Kidney epithelial cell (primary cell): Measurements from ENCODE around the gene OR13H1. TPM values are rescaled to one million over a fixed set of nuclear protein-coding genes. Genes with fewer than 3 reads are reported as not detected.
"Not testable (repeated sequence)": the region's sequence is repeated elsewhere in the genome, so short reads cannot be mapped to it uniquely, and the experiment has no call there.

Experiments used
- DNase-seq: peaks from one replicate; pipeline ENCODE4 v3.0.0-alpha.2; 2010; ENCODE audit warnings: low read depth
- H3K27me3 ChIP-seq: 2 replicates; pipeline ENCODE4 v1.6.0; 2011; ENCODE audit warnings: low read length; ENCODE audit not compliant: control insufficient read depth, insufficient read depth
- H3K36me3 ChIP-seq: 2 replicates; pipeline ENCODE4 v1.5.1; 2011; ENCODE audit warnings: low read length; ENCODE audit not compliant: control insufficient read depth, insufficient read depth
- H3K4me3 ChIP-seq: 2 replicates; pipeline ENCODE4 v1.5.1; 2011; ENCODE audit warnings: low read depth, mild to moderate bottlenecking, control low read depth, low read length
- total RNA-seq: library from RNA; depleted of rRNA; stranded (reverse); fragments of >200 nt; gene quantifications from 2 replicates; pipeline ENCODE4 v1.2.3, GENCODE V29; 2015
- TF ChIP-seq, protein P1 (sequence below): IDR thresholded peaks from 2 replicates; pipeline ENCODE4 v1.5.1; 2011; ENCODE audit warnings: mild to moderate bottlenecking, moderate library complexity, low read length, control low read depth, inconsistent platforms; ENCODE audit not compliant: insufficient read depth, poor library complexity, severe bottlenecking

Gene OR13H1, protein sequence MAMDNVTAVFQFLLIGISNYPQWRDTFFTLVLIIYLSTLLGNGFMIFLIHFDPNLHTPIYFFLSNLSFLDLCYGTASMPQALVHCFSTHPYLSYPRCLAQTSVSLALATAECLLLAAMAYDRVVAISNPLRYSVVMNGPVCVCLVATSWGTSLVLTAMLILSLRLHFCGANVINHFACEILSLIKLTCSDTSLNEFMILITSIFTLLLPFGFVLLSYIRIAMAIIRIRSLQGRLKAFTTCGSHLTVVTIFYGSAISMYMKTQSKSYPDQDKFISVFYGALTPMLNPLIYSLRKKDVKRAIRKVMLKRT
- not detected in 2 replicates for total RNA-seq

DNA sequence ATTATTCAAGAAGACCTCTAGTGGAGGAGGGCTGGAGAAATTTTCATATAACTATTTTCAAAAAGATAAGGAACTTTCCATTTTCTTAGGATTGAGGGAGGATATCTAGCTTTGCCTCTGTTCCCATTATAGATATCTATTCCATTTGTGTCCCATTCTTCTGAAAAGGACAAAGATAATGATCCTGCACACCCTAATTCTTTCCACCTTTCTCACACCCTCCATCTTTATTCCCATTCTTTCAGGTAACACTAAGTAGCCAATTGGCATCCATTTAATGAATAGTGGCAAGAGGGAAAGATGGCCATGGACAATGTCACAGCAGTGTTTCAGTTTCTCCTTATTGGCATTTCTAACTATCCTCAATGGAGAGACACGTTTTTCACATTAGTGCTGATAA is at the start of gene OR13H1:
OR13H1 (plus strand) TSS at position 301 of the 400 bp plus-strand sequence; CDS start at position 301, 0 bp downstream.
- Histone ChIP-seq H3K36me3 (no peaks in the 10 kb centered on the region), H3K27me3 (no peaks in the 10 kb centered on the region), H3K4me3 (no peak within 1 kb of the TSS)
- TF ChIP-seq, protein P1, sequence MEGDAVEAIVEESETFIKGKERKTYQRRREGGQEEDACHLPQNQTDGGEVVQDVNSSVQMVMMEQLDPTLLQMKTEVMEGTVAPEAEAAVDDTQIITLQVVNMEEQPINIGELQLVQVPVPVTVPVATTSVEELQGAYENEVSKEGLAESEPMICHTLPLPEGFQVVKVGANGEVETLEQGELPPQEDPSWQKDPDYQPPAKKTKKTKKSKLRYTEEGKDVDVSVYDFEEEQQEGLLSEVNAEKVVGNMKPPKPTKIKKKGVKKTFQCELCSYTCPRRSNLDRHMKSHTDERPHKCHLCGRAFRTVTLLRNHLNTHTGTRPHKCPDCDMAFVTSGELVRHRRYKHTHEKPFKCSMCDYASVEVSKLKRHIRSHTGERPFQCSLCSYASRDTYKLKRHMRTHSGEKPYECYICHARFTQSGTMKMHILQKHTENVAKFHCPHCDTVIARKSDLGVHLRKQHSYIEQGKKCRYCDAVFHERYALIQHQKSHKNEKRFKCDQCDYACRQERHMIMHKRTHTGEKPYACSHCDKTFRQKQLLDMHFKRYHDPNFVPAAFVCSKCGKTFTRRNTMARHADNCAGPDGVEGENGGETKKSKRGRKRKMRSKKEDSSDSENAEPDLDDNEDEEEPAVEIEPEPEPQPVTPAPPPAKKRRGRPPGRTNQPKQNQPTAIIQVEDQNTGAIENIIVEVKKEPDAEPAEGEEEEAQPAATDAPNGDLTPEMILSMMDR = no peak
- no peak for DNase-seq

- not testable (repeated sequence) for H3K4me3 ChIP-seq, H3K36me3 ChIP-seq, H3K27me3 ChIP-seq, DNase-seq
Observed at GRCh38 chrX:131501556-131501955, 42.3 kb upstream of the OR13H1 start.

DNA sequence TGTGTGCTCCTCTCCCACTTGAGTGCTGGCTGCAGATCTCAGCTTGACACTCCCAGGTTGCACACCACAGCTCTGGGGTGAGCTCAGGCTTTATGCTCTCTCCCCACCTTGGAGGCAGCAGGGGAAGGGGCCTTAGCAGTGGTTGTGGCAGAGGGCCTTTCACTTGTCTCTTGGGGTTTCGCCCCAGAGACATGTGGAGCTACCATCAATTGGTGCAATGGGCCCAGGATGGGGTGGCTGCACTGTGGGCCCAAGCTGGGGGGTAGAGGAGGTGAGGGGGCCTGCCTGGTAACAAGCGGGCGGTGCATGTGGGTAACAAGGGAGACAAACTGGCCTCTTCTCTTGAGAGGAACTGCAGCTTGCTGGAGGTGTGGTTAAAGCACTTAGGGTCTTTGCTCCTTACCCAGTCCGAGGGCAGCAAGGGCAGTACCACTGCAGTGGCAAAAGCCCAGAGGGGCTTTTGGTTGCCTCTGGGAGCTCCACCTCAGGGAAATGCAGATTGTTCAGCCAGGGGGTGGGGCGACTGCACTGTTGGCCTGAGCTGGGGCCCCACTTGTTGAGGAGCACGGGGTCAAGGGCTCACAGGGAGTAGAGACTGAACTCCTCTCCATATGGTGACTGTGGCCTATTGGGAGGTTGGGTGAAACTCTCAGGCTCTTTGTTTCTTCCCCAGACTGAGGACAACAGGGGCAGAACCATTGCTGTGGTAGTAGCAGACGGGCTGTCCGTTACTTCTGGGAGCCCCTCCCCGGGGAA is 30.5 kb upstream of the OR13H1 start:
- H3K27me3 ChIP-seq = no peaks in the 10 kb centered on the region
- TF ChIP-seq, protein P1 = no peak
- DNase-seq = no peak
- H3K4me3 ChIP-seq = no peak overlapping the region
- H3K36me3 ChIP-seq = no peaks in the 10 kb centered on the region

DNA sequence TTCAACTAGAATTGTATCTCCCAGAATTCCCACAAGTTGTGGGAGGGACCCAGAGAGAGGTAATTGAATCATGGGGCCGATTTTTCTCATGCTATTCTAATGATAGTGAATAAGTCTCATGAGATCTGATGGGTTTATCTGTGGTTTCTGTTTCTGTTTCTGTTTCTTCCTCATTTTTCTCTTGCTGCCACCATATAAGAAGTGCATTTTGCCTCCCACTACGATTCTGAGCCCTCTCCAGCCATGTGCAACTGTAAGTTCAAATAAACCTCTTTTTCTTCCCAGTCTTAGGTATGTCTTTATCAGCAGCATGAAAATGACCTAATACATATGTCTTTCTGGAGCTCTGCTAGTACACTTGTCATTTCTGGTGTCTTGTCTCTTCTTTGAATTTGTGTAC is 22.1 kb upstream of the OR13H1 start:
- Histone ChIP-seq H3K36me3 (no peaks in the 10 kb centered on the region), H3K27me3 (no peaks in the 10 kb centered on the region), H3K4me3 (no peak overlapping the region)
- DNase-seq = no peak
- TF ChIP-seq, protein P1 = no peak

- Histone ChIP-seq H3K27me3 (no peaks in the 10 kb centered on the region), H3K36me3 (no peaks in the 10 kb centered on the region)
- TF ChIP-seq, protein P1 = no peak
Observed at GRCh38 chrX:131544218-131544617, 344 bp downstream of the OR13H1 start.

DNA sequence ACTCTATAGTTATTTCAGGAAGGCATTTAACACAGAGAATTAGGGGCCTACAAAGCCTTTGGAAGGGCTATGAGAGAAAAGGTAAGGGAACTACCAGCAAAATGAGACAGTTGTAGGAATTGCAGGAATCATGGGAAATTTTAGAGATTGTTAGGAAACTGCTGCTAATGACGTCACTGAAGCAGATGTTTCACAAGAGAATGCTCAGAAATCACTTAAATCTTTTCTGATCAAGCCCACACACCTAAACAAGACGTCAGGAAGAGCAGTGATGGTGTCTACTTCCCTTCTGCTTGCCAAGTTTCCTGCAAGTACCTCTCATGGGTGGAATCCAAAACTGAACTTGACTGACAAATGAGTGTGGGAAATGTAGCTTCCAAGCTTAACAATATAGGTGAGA is 5.1 kb downstream of the OR13H1 start:
- DNase-seq = no peak
- no peaks in the 10 kb centered on the region for H3K27me3 ChIP-seq
- H3K4me3 ChIP-seq = no peak overlapping the region
- no peaks in the 10 kb centered on the region for H3K36me3 ChIP-seq
- TF ChIP-seq, protein P1 = no peak

More at GRCh38 chrX:131544218-131544617, 344 bp downstream of the OR13H1 start:
- no peak overlapping the region for H3K4me3 ChIP-seq
- DNase-seq = no peak

- H3K36me3 ChIP-seq, DNase-seq, H3K4me3 ChIP-seq, H3K27me3 ChIP-seq: not testable (repeated sequence)
Observed at GRCh38 chrX:131552453-131552852, 8.6 kb downstream of the OR13H1 start.
